ENCODE results near the gene SLC23A1.
"Not testable (repeated sequence)": the region's sequence is repeated elsewhere in the genome, so short reads cannot be mapped to it uniquely, and the experiment has no call there.

The SLC23A1 gene

GRCh38 chr5:139360384-139360783, 22.7 kb downstream of the SLC23A1 start:
- H3K4me3 ChIP-seq (replicated peaks; ENCODE audit: insufficient read depth, low read length), result no peak overlapping the region
- TF ChIP-seq SPI1 (IDR thresholded peaks at IDR 0.05; ENCODE audit: borderline replicate concordance, low read depth), result no peak
- no peak for TF ChIP-seq POLR2AphosphoS5 (IDR thresholded peaks at IDR 0.05; ENCODE audit: low read depth)
- TF ChIP-seq REST (IDR thresholded peaks at IDR 0.05; ENCODE audit: insufficient replicate concordance, low read depth), result no peak
- no peak for TF ChIP-seq GABPA (IDR thresholded peaks at IDR 0.05; ENCODE audit: low read depth)
- TF ChIP-seq CTCF (IDR thresholded peaks at IDR 0.05; ENCODE audit: insufficient read depth, low read length), result no peak
- H3K27me3 ChIP-seq (ENCODE audit: insufficient read depth, poor library complexity, severe bottlenecking), result no peaks in the 10 kb centered on the region
- no peak overlapping the region for H3K27ac ChIP-seq (replicated peaks)
- DNase-seq (ENCODE audit: low read depth in 1 of 2, low spot score in 1 of 2), result no peak

GRCh38 chr5:139358064-139358463, 25.0 kb downstream of the SLC23A1 start:
- no peak for DNase-seq (ENCODE audit: low read depth in 1 of 2, low spot score in 1 of 2)

GRCh38 chr5:139355900-139356299, 27.2 kb downstream of the SLC23A1 start:
- not testable (repeated sequence) for H3K4me3 ChIP-seq (replicated peaks; ENCODE audit: insufficient read depth, low read length); H3K27me3 ChIP-seq (ENCODE audit: insufficient read depth, poor library complexity, severe bottlenecking); DNase-seq (ENCODE audit: low read depth in 1 of 2, low spot score in 1 of 2); H3K27ac ChIP-seq (replicated peaks)

More at GRCh38 chr5:139358064-139358463, 25.0 kb downstream of the SLC23A1 start:
- TF ChIP-seq REST (IDR thresholded peaks at IDR 0.05; ENCODE audit: insufficient replicate concordance, low read depth) (no peak), POLR2AphosphoS5 (IDR thresholded peaks at IDR 0.05; ENCODE audit: low read depth) (no peak), GABPA (IDR thresholded peaks at IDR 0.05; ENCODE audit: low read depth) (no peak)
- Histone ChIP-seq H3K27me3 (ENCODE audit: insufficient read depth, poor library complexity, severe bottlenecking) (no peaks in the 10 kb centered on the region), H3K4me3 (replicated peaks; ENCODE audit: insufficient read depth, low read length) (no peak overlapping the region), H3K27ac (replicated peaks) (no peak overlapping the region)

DNA sequence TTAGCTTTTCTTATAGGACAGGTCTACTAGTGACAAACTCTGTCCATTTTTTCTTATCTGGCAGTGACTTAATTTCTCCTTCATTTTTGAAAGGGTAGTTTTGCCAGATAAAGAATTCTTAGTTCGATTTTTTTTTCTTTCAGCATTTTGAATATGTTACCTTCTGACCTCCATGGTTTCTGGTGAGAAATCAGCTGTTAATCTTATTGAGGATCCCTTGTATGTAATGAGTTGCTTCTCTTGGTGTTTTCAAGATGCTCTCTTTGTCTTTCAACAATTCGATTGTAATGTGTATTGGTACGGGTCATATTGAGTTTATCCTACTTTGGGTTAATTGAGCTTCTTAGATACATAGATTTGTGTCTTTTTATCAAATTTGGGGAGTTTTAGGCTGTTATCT, 28.9 kb downstream of the SLC23A1 start:
- TF ChIP-seq SPI1 (IDR thresholded peaks at IDR 0.05; ENCODE audit: borderline replicate concordance, low read depth) (no peak), CTCF (IDR thresholded peaks at IDR 0.05; ENCODE audit: insufficient read depth, low read length) (no peak), REST (IDR thresholded peaks at IDR 0.05; ENCODE audit: insufficient replicate concordance, low read depth) (no peak), GABPA (IDR thresholded peaks at IDR 0.05; ENCODE audit: low read depth) (no peak), POLR2AphosphoS5 (IDR thresholded peaks at IDR 0.05; ENCODE audit: low read depth) (no peak)
- Histone ChIP-seq H3K27ac (replicated peaks) (no peak overlapping the region), H3K27me3 (ENCODE audit: insufficient read depth, poor library complexity, severe bottlenecking) (no peaks in the 10 kb centered on the region), H3K4me3 (replicated peaks; ENCODE audit: insufficient read depth, low read length) (no peak overlapping the region)
- DNase-seq (ENCODE audit: low read depth in 1 of 2, low spot score in 1 of 2), result no peak

GRCh38 chr5:139347863-139348262, 35.2 kb downstream of the SLC23A1 start:
- not testable (repeated sequence) for DNase-seq (ENCODE audit: low read depth in 1 of 2, low spot score in 1 of 2)

DNA sequence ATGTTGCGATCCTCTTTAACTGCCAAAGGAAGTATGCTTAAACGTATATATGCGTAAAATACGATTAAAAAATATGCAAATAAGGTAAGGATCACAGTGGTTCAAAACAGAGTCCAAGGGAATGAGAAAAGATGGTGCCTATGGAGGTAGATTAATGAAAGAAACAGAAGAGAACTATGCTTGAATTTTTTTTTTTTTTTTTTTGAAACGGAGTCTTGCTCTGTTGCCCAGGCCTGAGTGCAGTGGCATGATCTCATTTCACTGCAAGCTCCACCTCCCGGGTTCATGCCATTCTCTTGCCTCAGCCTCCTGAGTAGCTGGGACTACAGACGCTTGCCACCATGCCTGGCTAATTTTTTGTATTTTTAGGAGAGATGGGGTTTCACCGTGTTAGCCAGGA, 37.7 kb downstream of the SLC23A1 start:
- not testable (repeated sequence) for H3K27me3 ChIP-seq (ENCODE audit: insufficient read depth, poor library complexity, severe bottlenecking); H3K4me3 ChIP-seq (replicated peaks; ENCODE audit: insufficient read depth, low read length); H3K27ac ChIP-seq (replicated peaks); DNase-seq (ENCODE audit: low read depth in 1 of 2, low spot score in 1 of 2)

More at GRCh38 chr5:139347863-139348262, 35.2 kb downstream of the SLC23A1 start:
- not testable (repeated sequence) for H3K27me3 ChIP-seq (ENCODE audit: insufficient read depth, poor library complexity, severe bottlenecking); H3K27ac ChIP-seq (replicated peaks); H3K4me3 ChIP-seq (replicated peaks; ENCODE audit: insufficient read depth, low read length)

Measured in HL-60 (cell line).